Measurements from ENCODE around the gene CACNA1D.

CACNA1D gene

DNA sequence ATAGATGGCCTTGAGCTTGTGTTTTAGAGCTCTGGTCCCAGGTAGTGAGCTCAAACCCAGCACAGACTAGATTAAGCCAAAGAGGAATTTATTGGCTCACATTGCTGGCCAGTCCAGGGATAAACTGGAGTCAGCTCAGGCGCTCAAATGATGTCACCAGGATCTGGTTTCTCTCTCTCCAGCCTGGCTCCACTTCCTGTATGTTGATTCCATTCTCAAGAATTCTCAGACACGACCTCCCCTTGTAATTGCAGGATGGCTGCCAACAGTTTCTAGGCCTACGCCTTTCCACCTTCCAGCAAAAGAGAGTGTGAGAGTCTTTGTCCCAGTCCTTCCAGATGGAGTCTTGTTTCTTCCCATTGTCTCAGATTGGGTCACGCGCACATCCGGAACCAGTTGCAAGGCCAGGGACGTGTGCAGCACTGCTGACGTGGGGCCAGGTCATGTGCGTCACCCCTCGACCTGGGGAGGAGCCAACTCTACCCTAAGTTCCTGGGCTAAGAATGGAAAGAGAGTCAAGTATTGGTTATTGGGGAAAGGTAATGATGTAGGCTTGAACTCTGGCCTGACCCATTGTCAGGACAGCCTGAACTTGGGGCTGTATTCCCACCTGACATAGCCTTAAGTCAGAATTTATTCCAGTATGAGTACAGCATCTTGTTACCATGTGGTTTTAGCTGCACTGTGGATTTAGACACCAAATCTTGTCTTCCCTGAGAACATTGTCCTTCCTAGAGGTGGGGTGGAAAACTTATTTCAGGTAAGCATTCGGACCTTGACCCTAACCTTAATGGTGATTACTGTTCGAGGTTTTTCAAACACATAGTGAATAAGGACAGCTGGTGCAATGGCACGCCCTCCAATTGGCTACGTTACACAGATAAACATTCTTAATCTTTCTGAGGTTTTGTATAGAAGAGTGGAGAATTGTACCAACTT lies 31.6 kb downstream of the CACNA1D start:
- DNase-seq (ENCODE audit: low read depth in 1 of 2, low spot score in 1 of 2): no peak

DNA sequence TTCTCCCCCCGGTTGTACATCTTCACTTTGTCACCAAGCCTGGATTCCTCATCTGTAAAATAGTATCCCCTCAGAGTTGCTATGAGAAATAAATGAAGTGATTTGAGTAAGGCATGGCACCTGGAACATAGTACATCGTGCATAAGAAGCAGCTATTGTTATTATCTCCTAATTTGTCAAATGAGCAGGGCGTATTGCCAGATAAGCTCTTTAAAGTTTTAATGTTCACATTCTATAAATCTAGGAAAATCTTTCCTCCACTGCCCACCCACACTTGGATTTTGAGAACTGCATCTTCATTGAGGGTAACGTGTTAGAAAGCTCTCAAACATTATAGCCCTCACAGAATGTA lies 32.3 kb downstream of the CACNA1D start:
- DNase-seq (ENCODE audit: low read depth in 1 of 2, low spot score in 1 of 2): no peak

DNA sequence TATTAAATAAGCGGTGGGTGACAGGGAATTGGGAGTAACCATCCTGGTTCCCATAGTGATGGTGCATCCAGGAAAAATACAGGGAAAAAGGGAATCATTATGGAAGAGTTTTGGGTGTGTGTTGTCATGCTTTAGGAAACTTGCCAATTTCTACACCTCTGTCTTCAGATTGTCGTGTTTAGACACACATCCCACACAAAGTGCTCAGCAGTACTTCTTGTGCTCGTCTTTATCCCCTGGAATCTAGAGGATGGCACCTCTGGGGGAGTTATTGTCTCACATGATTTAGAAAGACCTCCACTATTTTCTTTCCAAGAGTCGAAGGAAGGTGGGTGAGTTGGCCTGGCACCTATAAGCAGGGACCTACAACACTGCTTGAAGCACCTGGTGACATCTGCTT lies 35.8 kb downstream of the CACNA1D start:
- DNase-seq (ENCODE audit: low read depth in 1 of 2, low spot score in 1 of 2): no peak

DNA sequence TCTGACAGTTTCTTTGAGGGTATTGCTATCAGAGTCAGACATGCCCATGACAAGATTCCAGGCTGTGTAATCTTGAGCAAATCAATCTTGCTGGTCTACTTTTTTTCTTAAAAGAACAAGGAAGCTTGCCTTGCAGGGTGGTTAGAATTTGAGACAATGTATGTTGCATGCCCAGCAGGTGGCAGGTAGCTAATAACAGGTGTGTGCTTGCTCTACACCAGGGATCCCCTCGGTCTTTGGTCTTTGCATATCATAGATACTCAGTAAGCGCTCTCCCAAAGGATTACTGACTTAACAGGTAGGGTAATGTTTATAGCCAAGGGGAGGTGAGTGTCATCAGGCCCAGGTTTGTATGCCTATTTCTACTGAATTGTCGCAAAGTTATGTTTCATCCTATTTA lies 37.3 kb downstream of the CACNA1D start:
- no peak for DNase-seq (ENCODE audit: low read depth in 1 of 2, low spot score in 1 of 2)

DNA sequence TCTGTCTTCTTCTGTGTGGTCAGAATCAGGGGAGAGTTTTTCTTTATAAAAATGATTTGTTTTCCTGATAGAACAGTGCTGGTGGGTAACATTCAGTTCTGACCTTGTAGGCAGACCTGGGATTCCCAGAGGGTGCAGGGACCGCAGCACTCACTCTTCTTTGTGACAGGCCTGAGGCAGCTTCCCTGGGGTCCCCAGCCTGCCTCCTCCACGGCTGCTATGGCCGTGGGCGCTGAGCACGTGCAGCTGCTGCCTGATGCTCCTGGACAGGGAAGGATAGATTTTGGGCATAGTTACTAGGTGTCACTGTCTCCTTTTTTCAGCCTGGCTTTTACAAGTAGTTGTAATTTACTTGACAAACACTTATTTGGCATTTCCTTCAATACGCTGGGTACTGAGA lies 39.1 kb downstream of the CACNA1D start:
- no peak for DNase-seq (ENCODE audit: low read depth in 1 of 2, low spot score in 1 of 2)

DNA sequence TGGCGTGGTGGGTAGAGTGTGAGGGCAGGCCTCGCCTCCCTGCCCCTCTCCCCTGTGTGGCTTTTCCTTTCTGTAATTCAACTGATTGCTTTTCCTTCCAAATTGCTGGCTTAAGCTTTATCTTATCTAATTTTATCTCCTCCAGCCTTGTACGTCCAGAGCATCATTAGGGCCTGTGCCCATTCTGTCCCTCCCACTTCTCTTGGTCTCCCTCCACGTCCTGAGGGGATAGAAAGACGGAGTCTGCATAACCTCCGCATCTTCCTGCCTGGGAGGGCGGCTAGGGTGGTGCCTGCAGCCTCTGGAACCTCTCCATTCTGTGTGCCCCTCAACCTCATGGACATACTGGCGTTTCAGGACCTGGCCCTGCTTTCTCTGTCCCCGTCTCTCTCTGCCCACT lies 39.8 kb downstream of the CACNA1D start:
- no peak for DNase-seq (ENCODE audit: low read depth in 1 of 2, low spot score in 1 of 2)

DNA sequence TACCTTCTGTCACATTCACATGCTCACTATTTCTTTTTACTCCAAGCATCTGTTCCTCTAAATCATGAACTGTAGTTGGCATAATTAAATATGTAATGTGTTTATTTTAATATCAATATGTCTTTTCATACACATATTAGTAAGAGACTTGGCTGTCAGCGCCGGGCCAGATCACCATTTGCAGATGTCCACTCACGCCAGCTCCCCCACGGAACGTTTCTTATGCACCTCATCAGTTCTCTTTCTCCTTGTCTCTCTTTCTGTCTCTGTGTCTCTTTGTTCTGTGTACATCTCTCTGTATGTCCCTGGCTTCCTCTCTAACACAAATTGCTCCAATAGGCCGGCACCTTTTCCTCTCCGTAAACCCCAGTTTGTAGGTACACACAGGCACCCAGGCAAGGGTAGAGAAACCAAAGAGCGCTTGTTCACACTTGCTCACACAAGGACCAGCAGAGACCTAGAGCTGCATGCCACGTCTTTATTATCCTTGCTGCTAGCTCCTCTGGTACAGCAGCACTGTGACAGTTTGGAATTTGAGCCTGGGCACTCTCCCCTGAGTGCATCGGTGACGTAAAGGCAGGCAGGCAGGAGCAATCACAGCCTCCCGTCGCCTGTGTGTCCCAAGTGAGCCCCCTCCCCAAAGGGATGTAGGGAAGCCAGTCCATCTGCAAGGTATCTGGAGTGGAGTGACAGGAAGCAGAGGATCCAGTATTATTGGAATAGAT lies 40.4 kb downstream of the CACNA1D start:
- no peak for DNase-seq (ENCODE audit: low read depth in 1 of 2, low spot score in 1 of 2)

DNA sequence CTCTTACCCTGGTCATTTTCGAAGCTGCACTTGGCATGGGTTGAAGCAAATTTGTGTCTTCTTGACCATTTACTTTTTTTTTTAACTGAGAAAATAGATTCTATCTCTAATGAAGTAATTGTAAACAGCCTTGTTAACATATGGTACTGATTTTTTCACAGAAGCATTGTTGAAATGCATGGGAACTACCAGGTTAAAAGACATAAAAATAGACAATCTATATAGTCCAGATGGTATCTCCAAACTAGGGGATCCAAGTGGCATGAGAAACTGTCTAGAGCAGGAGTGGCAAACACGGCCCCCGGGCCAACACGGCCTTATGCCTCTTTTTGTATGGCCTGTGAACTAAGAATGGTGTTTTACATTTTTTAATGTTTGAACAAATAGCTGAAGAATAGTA lies 41.9 kb downstream of the CACNA1D start:
- DNase-seq (ENCODE audit: low read depth in 1 of 2, low spot score in 1 of 2): no peak

DNA sequence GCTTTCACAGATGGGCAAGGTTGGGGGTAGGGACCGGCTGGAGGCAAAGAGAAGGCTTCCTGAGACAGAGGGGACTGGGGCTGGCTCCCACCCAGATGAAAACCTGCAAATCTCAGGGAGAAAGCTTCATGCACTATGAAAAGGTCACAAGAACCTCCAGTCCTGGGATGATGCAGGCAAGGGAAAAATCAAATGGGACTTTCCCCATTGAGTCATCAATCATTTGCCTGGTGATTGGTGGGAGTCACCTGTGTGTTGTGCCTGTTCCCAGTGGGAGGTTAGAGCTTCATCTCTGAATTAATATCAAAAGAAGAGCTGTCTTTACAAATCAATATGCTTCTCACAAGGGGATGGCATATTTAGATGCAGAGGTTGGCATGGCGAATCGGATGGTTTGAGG lies 49.9 kb downstream of the CACNA1D start:
- no peak for DNase-seq (ENCODE audit: low read depth in 1 of 2, low spot score in 1 of 2)

DNA sequence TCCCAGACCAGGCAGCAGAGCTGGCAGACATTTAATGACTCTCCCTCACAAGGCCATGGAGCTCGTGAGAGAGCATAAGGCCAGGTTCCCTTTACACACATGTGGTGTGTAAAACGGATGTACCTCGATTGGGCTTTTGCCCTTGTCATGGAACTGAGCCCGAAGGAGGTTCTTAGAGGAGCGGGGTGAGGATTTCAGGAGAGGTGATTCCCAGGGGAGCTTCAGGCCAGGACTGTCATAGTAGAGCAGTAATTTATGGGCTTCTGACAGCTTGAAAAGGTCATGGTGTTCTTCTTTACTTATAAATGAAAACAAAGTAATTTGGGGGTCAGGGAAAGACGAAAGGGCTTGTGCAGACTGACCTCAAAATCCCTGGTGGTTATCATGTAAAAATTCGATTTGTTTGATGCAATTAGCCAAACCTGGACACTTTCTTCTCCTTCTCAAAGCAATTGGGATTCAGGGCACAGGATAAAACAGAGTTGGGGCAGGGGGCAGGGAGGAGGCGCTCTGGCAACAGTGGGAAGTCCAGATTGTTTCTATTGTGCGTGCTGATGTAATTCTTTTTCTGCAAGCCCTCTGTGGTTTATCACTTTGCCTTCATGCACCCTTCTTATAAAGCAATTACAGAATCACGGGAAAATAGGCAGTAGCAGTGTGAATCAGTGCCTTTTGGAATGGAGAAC lies 51.0 kb downstream of the CACNA1D start:
- no peak for DNase-seq (ENCODE audit: low read depth in 1 of 2, low spot score in 1 of 2)

DNA sequence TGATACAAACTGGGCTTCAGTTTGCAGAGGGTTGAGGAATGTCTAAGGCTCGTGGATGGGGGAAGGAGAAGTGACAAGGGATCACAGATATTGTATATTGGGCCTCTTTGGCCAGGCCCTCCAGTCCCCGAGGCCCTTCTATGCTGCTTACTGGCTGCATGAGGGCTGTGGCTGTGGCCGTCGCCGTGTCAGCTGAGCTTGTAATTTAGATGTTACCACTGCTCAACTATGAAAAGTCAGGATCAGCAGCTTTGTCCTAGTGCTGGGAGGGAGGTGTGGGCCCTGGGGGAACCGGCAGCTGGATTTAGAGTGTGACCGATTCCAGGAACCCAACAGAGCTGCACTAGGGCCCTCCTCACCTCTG lies 51.6 kb downstream of the CACNA1D start:
- no peak for DNase-seq (ENCODE audit: low read depth in 1 of 2, low spot score in 1 of 2)

DNA sequence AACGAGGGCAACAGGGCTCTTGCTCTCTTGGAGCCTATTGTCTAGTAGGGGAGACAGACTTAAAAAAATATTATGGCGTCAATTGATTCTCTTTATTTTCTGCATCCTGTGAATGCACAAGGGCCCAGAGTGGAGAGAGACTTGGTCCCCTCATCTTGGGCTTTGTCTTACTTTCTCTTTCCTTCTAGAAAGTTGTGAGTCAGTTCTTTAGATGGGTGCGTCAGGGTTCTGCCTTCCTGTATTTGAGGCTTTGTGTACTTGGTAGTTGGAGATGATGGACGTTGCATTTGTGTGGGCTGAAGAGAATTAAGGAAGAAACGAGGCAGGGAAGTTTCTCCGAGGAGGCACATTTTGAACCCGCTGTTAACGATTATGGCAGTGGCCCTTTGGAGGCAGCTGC lies 52.9 kb downstream of the CACNA1D start:
- no peak for DNase-seq (ENCODE audit: low read depth in 1 of 2, low spot score in 1 of 2)

DNA sequence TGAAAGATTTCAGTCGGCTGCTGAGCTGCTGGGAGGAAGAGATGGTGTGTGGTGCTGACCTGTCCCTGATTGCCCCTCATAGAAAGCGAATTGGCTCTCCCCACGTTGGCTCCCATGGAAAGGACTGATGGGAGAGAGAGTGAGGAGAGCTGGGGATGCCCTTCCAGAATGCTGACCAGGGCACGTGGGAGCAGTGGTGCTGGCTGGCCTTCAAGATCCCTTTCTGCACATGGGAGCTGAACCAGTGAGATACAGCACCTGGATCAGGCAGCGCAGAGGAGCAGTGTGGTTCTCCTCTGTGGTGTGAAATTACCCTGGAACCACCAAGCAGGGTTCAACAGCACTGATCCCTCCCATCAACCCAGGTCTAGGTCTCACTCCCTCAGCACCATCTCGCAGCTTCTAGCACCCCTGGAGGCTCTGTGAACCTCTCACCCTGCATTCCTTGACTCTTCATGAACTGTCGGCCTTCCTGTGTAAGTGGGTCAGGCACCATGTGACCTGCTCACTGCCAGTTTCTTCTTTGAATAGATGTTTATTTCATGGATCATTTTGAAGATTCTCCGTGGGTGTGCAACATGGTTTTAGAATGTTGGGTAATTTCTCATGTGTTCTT lies 55.7 kb downstream of the CACNA1D start:
- no peak for DNase-seq (ENCODE audit: low read depth in 1 of 2, low spot score in 1 of 2)

DNA sequence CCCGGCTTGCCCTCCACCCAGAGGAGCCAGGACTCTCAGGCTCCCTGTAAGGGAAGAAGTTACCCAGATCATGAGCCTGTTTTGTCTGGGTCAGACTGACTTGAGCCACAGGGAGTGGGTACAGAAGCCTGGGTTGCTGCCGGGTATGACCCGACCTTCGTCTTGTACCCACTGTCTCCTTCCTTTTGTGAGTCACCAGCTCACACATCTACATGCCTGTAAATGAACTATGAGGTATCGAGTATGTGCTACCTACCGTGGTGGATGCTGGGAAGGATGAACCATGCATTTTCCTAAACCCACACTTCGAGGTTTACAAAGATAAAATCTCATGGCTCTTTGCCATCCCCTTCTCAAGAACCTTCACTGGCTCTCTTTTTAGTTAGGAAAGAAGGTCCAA lies 56.9 kb downstream of the CACNA1D start:
- DNase-seq (ENCODE audit: low read depth in 1 of 2, low spot score in 1 of 2): no peak

DNA sequence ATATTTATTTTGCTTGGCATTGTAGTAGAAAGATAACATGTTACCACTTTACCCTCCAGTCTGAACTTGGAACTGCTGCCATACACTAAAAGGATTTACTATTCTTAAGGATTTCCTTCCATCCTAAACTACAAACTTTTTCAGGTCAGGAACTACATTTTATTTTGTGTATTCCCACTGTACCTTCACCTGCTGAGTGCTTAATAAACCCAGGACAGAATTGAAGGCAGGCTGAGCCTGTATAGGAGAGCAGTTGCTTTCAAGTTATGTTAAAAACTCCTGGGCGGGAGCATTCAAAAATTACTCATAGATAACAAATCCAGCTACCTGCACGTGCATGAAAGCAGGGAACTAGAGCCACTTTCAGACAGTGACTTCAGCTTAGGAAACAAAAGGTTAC lies 58.3 kb downstream of the CACNA1D start:
- DNase-seq (ENCODE audit: low read depth in 1 of 2, low spot score in 1 of 2): no peak

DNA sequence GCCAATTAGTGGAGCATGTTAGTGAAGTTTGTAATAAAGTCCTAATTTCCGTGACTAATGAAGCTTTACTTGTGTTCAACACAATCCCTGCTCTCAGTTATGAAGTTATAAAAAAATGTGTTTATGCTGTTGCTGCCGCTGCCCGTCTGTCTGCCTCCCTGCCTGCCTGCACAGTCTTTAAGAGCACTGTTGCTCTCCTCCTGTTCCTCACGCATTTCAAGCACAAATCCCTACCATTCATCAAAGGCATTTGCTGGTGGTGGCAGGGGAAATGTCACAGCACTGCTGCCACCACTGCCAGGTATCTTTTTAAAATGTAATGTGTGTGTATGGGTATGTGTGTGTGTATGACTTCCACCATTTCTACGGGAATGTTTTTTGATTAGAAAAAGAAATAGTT lies 58.8 kb downstream of the CACNA1D start:
- DNase-seq (ENCODE audit: low read depth in 1 of 2, low spot score in 1 of 2): no peak

DNA sequence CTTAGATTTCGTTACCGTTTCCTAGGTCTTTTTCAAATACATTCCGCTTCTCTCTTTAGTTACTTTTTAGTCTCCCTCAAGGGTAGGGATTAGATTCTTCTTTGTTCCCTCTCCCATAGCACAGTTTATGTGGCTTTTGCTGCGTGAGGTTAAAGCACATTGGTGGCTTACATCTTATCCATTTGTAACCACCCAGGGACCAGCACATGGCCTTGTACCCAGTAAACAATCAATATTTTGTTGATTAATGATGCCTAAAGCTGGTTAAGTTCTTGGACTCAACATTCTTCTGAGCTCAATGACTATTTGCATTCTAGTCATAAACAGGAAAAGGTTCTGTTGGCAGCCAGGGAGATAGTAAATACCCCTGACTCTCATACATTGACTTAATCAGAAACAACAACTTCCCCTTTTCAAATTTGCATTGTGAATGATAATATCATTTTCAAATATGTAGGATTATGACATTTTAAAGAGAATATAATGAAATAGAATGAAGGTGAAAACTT lies 60.2 kb downstream of the CACNA1D start:
- no peak for DNase-seq (ENCODE audit: low read depth in 1 of 2, low spot score in 1 of 2)

DNA sequence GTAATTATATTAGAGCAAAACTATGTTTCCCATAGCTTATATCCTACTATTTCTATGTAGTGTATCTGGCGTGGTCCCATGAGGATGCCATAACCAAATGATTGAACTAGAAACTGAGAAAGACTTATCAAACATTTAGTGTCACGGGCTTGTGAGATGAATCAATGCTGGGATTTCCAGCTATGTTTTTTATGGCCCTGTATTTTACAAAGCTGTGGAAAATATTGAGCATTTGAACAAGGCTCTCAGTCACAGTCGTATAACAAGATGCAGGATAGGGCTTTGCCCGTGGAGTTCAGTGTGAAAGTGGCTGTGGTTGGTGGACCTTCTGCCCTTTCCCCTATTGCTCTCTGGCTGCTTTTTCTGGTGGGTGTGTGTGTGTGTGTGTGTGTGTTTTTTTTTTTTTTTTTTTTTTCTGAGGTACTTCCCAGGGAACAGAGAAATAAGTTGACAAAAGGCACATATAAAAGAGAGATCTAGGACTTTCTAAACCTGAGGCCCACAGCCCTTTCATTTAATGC lies 60.7 kb downstream of the CACNA1D start:
- no peak for DNase-seq (ENCODE audit: low read depth in 1 of 2, low spot score in 1 of 2)

DNA sequence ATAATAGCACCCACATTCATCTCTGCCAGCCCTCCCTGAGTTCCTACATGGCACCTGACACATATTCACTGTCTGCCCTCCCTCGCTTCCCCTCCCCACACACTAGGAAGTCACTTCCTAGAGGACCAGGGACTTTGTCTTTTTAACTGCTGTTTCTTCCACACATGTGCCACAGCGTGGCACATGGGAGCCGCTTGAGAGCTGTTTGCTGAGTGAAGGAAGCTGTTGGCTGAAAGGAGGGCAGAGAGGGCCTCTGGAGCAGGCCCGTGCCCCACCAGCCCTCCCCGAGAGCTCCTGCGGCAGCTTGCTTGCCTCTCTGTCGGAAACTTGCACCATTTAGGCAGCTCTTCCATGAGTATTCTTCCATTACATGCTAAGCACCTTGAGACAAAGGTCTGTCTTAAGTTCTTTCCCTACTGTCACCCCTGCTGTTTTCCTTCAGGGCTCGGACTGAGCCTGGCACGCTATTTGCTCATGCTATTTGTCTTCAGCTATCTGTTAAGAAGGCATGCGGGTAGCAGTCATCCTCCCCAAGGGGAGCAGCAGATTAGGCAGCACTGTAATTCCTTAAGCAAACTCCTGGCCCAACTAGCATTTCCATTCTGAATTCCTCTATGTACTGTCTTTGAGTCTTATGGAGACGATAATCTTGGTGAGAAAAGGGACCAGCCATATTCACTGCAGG lies 72.2 kb downstream of the CACNA1D start:
- DNase-seq (ENCODE audit: low read depth in 1 of 2, low spot score in 1 of 2): no peak

DNA sequence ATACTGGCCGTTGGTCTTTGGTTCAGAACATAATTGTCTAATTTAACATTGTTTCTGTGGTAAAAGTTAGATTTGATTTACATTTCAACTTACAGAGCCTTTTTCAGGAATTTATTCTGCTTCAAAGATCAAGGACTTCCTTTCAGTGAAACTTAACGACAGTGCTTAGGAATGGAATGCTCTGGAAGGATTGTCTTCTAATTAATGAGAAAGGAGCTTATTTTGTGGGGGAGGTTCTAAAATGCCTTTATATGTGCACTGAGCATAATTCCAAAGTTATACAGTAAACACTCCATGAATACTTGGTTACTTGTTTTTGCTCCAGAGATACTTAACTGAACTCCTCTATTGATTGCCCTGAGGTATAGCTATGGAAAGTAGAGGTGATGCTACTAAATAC lies 75.7 kb downstream of the CACNA1D start:
- DNase-seq (ENCODE audit: low read depth in 1 of 2, low spot score in 1 of 2): no peak

DNA sequence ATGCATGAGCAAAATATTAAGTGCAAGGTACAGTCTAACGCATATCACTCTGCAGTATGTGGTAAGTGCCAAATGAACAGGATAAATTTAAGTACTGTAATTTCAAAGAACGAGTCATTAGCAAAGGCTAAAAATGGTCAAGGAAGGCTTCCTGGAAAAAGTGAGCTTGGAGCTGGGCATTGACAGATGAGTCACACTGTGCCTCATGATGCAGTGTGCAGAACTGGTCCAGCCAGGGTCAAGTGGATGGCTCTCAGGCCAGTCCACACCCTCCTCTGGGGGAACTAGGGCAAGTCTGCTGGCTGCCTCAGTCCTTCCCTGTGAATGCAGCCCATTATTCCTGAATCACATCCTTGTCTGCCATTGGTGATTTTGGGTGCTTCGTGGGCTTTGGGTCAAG lies 76.3 kb downstream of the CACNA1D start:
- no peak for DNase-seq (ENCODE audit: low read depth in 1 of 2, low spot score in 1 of 2)
